Stomach (tissue), 9 donors: ENCODE measurements around the gene HDAC3. TPM values are rescaled to one million over a fixed set of nuclear protein-coding genes. Genes with fewer than 3 reads are reported as not detected.

ENCODE experiments used
- DNase-seq, 2 donors: peaks; one replicate each; pipeline versions ENCODE4 v3.0.0 to v3.0.0-alpha.2; 2013 to 2019
- H3K27ac ChIP-seq, 5 donors: fragments of 200-600 bp in 4 of 5; sonication (generic) in 4 of 5; one replicate each; pipeline ENCODE4 v1.5.1; 2013 to 2019; ENCODE audit warnings: mild to moderate bottlenecking in 1 of 5, moderate library complexity in 1 of 5
- H3K27me3 ChIP-seq, 3 donors: fragments of 200-600 bp; sonication (generic); one replicate each; pipeline ENCODE4 v1.5.1; 2017 to 2019; ENCODE audit warnings: mixed run types in 1 of 3
- H3K36me3 ChIP-seq, 4 donors: fragments of 200-600 bp; sonication (generic); 1 replicate in 3 of 4; 2 replicates in 1 of 4; pipeline ENCODE4 v1.5.1; 2016 to 2019
- H3K4me1 ChIP-seq, 4 donors: fragments of 200-600 bp; sonication (generic); one replicate each; pipeline ENCODE4 v1.5.1; 2016 to 2019
- H3K4me3 ChIP-seq, 4 donors: fragments of 200-600 bp; sonication (generic) in 3 of 4; one replicate each; pipeline ENCODE4 v1.5.1; 2016 to 2019; ENCODE audit warnings: mild to moderate bottlenecking in 1 of 4
- H3K9me3 ChIP-seq, 4 donors: fragments of 200-600 bp; sonication (generic); one replicate each; pipeline ENCODE4 v1.5.1; 2016 to 2019
- EP300 ChIP-seq: sonication (generic); formaldehyde crosslinking; IDR thresholded peaks from one replicate; pipeline ENCODE4 v1.6.1; 2017; ENCODE audit warnings: antibody characterized with exemption
- POLR2A ChIP-seq, 4 donors: fragments of 450-650 bp; IDR thresholded peaks; one replicate each; pipeline ENCODE4 v1.6.1; 2016; ENCODE audit warnings: antibody characterized with exemption in 4 of 4, control low read depth in 2 of 4, mild to moderate bottlenecking in 1 of 4, moderate library complexity in 1 of 4
- POLR2AphosphoS5 ChIP-seq, 3 donors: sonication (generic); formaldehyde crosslinking; IDR thresholded peaks; one replicate each; pipeline ENCODE4 v1.6.1; 2016; ENCODE audit warnings: antibody characterized with exemption in 3 of 3
- WGBS, 5 donors: extraction: QIAGEN DNeasy Blood & Tissue Kit in 3 of 5; methylation state at CpG; one replicate each; pipeline versions ENCODE4 v1.1.5 to v1.1.7; 2013 to 2018; 5-methylcytosine and 5-hydroxymethylcytosine counted together
- intact Hi-C: fragments of 100-400 bp; cut with DNase I; formaldehyde crosslinking; loops from one replicate; pipeline ENCODE4 v1.15.1; 2023; ENCODE audit warnings: low total_unique reads
- polyA plus RNA-seq, 3 donors: library from polyadenylated mRNA; stranded (reverse); fragments of 200-250 nt; gene quantifications; one replicate each; pipeline ENCODE4 v1.2.3, GENCODE V29; 2013
- total RNA-seq, 5 donors: library from RNA; depleted of rRNA; stranded (reverse); fragments of >200 nt; gene quantifications; one replicate each; pipeline versions ENCODE4 v1.1.0 to v1.2.3, GENCODE V29; 2014 to 2016
- TF ChIP-seq, protein P1 (sequence below), 7 experiments: fragments of 450-650 bp in 4 of 7; fragments of 200-600 bp in 3 of 7; sonication (generic) in 3 of 7; IDR thresholded peaks; one replicate each; pipeline ENCODE4 v1.5.1; 2016 to 2019; ENCODE audit warnings: antibody characterized with exemption in 7 of 7, control low read depth in 2 of 7, mild to moderate bottlenecking in 1 of 7
- donor health status: healthy with polysubstance abuse.
- donor health status: Bipolar disorder and iron deficiency.
- donor health status: healthy.

The HDAC3 gene
- total and polyA plus RNA-seq, 8 donors, result 34.7 to 64.3 (median 45.4) TPM

DNA sequence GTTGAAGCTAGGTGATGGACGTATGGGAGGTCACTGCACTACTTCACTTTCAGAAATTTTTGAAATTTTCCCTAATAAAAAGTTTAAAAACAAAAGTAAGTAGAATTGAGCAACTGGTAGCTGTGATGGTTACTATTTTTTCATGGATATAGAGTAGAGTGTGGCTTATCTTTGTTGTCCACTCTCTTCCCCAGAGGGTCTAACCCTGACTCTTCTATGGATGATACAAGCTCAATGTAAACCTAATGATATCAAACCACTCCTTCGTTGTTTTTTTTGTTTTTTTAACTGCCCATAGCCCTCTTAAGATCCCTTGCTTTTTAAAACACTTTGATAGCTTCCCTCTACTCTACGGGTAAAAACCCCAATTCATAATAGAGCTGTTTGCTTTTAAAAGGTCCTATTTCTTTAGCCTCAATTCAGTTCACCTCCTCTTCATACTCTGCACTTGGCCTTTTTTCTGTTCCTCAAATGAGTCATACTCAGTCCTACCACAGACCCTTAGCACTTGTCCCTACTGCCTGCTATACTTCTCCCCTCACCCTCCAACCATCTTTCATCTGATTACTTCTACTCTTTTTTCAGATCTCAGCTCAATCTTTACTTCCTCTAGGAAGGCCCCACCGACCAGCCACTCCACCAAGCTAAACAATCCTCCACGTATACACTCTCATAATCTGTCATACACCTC, 2.6 kb downstream of the HDAC3 start:
- TF ChIP-seq, protein P1, sequence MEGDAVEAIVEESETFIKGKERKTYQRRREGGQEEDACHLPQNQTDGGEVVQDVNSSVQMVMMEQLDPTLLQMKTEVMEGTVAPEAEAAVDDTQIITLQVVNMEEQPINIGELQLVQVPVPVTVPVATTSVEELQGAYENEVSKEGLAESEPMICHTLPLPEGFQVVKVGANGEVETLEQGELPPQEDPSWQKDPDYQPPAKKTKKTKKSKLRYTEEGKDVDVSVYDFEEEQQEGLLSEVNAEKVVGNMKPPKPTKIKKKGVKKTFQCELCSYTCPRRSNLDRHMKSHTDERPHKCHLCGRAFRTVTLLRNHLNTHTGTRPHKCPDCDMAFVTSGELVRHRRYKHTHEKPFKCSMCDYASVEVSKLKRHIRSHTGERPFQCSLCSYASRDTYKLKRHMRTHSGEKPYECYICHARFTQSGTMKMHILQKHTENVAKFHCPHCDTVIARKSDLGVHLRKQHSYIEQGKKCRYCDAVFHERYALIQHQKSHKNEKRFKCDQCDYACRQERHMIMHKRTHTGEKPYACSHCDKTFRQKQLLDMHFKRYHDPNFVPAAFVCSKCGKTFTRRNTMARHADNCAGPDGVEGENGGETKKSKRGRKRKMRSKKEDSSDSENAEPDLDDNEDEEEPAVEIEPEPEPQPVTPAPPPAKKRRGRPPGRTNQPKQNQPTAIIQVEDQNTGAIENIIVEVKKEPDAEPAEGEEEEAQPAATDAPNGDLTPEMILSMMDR (IDR thresholded peaks at IDR 0.05), result no peak
- TF ChIP-seq POLR2A (IDR thresholded peaks at IDR 0.05), result no peak
- TF ChIP-seq POLR2AphosphoS5 (IDR thresholded peaks at IDR 0.05), result no peak
- TF ChIP-seq EP300, result no peak
- peaks cover 9 to 29% (median 23%) of the 10 kb centered on the region in 4 donors for H3K36me3 ChIP-seq
- WGBS, 5 donors, result 73 to 80% (median 74%) methylated on average over 5 of the region's 5 CpGs
- H3K4me3 ChIP-seq, result no peak overlapping the region
- H3K4me1 ChIP-seq, result peaks cover 19 to 56% (median 44%) of the 10 kb centered on the region in 4 donors
- DNase-seq, result no peak
- H3K27ac ChIP-seq, result no peak overlapping the region
- H3K27me3 ChIP-seq, result peaks cover 0 to 10% (median 0%) of the 10 kb centered on the region in 3 donors
- H3K9me3 ChIP-seq, result no peaks in the 10 kb centered on the region
- intact Hi-C loops, result no loop called here

DNA sequence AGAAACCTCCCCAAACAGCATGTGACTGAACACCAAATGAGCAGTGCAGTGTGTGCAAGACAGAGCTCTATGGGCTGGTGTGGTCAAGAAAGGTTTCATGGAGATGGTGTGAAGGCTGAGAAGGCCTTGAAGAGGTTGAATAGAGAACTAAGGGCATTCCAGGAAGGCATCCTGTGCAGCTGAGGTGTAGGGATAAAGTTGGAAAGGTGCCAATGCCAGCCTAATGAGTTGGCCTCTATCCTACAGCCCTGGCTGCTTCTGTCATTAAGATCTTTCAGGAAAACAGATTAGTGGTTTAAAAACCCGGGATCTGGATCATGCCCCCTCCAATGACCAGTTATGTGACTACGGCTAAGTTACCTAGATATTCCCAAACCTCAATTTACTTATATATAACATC, 4.0 kb downstream of the HDAC3 start:
- intact Hi-C loops, result no loop called here
- Histone ChIP-seq H3K27ac (no peak overlapping the region), H3K36me3 (peaks cover 21 to 43% (median 36%) of the 10 kb centered on the region in 4 donors), H3K27me3 (peaks cover 0 to 4% (median 0%) of the 10 kb centered on the region in 3 donors), H3K9me3 (no peaks in the 10 kb centered on the region), H3K4me1 (peaks cover 17 to 50% (median 36%) of the 10 kb centered on the region in 4 donors), H3K4me3 (no peak overlapping the region)
- TF ChIP-seq POLR2A (IDR thresholded peaks at IDR 0.05), result no peak
- TF ChIP-seq, protein P1 (IDR thresholded peaks at IDR 0.05), result no peak
- TF ChIP-seq POLR2AphosphoS5 (IDR thresholded peaks at IDR 0.05), result no peak
- no peak for TF ChIP-seq EP300
- WGBS, 5 donors, result 89 to 95% (median 93%) methylated on average over 2 of the region's 2 CpGs
- DNase-seq, result no peak

DNA sequence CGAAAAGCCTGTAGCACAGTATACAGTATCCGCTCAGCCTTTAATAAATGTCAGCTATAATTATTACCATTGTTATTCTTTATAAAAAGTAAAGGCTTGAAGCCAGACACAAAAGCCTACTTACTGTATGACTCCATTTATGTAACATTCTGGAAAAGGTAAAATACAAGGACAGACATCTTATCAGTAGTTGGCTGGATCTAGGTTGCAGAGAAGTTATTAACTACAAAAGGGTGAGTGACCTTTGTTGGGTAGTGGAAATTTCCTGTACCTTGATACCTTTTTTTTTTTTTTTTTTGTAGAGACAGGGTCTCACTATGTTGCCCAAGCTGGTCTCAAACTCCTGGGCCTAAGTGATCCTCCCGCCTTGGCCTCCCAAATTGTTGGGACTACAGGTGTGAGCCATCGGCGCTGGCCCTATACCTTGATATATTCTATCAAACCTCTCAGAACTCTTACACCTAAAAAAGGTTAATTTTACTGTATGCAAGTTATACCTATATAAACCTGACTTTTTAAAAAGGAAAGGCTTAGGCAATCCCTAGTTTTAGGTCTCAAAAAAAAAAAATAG, 6.0 kb downstream of the HDAC3 start:
- Histone ChIP-seq H3K27me3 (no peaks in the 10 kb centered on the region), H3K4me3 (no peak overlapping the region), H3K9me3 (no peaks in the 10 kb centered on the region), H3K36me3 (peaks cover 34 to 63% (median 56%) of the 10 kb centered on the region in 4 donors), H3K27ac (no peak overlapping the region), H3K4me1 (peaks cover 12 to 36% (median 23%) of the 10 kb centered on the region in 4 donors)
- intact Hi-C loops, result no loop called here
- 96 to 97% (median 96%) methylated on average over 5 of the region's 5 CpGs for WGBS, 5 donors
- no peak for DNase-seq
- TF ChIP-seq POLR2A (IDR thresholded peaks at IDR 0.05) (no peak), POLR2AphosphoS5 (IDR thresholded peaks at IDR 0.05) (no peak), EP300 (no peak)
- TF ChIP-seq, protein P1 (IDR thresholded peaks at IDR 0.05), result no peak

DNA sequence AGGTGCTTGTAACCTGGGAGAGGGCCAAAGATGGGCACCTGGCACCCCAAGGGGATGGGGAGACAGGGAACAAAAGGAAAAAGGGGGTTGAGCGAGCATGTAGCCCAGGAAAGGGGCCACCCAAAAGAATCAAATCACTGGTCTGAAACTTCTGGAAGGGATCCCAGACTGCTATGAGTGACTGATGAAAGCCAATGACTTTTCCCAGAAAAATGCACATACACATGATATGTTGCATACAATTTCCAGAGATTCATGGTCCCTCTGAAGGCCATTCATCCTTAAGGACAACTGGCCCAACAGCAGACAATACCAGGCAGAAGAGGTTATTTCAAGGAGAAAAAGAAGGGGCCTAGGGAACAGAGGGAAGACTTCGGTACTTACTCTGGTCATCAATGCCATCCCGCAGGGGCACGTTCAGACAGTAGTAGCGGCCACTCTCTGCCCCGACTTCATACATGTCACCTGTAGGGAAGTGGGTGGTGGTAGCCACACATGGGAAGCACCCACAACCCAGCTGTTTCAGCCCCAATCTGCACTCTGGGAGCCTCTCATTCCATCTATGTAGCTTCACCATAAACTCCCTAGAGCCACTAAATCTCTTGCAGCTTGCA, 8.4 kb downstream of the HDAC3 start:
- H3K9me3 ChIP-seq, result no peaks in the 10 kb centered on the region
- H3K27ac ChIP-seq, result no peak overlapping the region
- intact Hi-C loops, result no loop called here
- DNase-seq, result no peak
- peaks cover 0 to 17% (median 6%) of the 10 kb centered on the region in 4 donors for H3K4me1 ChIP-seq
- no peak overlapping the region for H3K4me3 ChIP-seq
- WGBS, 5 donors, result 97 to 99% (median 97%) methylated on average over 4 to 6 of the region's 6 CpGs
- TF ChIP-seq, protein P1 (IDR thresholded peaks at IDR 0.05), result no peak
- TF ChIP-seq POLR2AphosphoS5 (IDR thresholded peaks at IDR 0.05) (no peak), POLR2A (IDR thresholded peaks at IDR 0.05) (no peak), EP300 (no peak)
- peaks cover 56 to 86% (median 80%) of the 10 kb centered on the region in 4 donors for H3K36me3 ChIP-seq
- H3K27me3 ChIP-seq, result no peaks in the 10 kb centered on the region
